Liver (tissue), 9 donors: Measurements from ENCODE around the gene SLC35D3. TPM values are rescaled to one million over a fixed set of nuclear protein-coding genes. Genes with fewer than 3 reads are reported as not detected.

Experiments used
- DNase-seq: peaks from one replicate; pipeline ENCODE4 v3.0.0-alpha.2; 2017; ENCODE audit warnings: low spot score
- H3K27ac ChIP-seq, 2 donors: one replicate each; pipeline ENCODE4 v1.7.0; 2013; ENCODE audit warnings: inconsistent platforms in 2 of 2, low read length in 2 of 2, control low read depth in 1 of 2, low read depth in 1 of 2, mild to moderate bottlenecking in 1 of 2
- H3K27me3 ChIP-seq, 4 donors: one replicate each; pipeline versions ENCODE4 v1.6.1 to v1.7.0; 2013; ENCODE audit warnings: low read length in 3 of 4, inconsistent platforms in 1 of 4, mild to moderate bottlenecking in 1 of 4, moderate library complexity in 1 of 4; ENCODE audit not compliant: control insufficient read depth in 4 of 4, insufficient read depth in 4 of 4
- H3K36me3 ChIP-seq, 4 donors: one replicate each; pipeline versions ENCODE4 v1.6.1 to v1.7.0; 2013; ENCODE audit warnings: low read length in 3 of 4, mild to moderate bottlenecking in 3 of 4, low read depth in 1 of 4, moderate library complexity in 1 of 4; ENCODE audit not compliant: control insufficient read depth in 4 of 4, insufficient read depth in 3 of 4
- H3K4me1 ChIP-seq, 4 donors: one replicate each; pipeline versions ENCODE4 v1.6.1 to v1.7.0; 2013; ENCODE audit warnings: low read length in 3 of 4, mild to moderate bottlenecking in 3 of 4, moderate library complexity in 1 of 4; ENCODE audit not compliant: control insufficient read depth in 4 of 4, insufficient read depth in 4 of 4
- H3K4me3 ChIP-seq, 3 donors: one replicate each; pipeline versions ENCODE4 v1.6.1 to v1.7.0; 2013; ENCODE audit warnings: low read length in 3 of 3, control low read depth in 1 of 3, low read depth in 1 of 3, mild to moderate bottlenecking in 1 of 3
- H3K9ac ChIP-seq, 2 donors: one replicate each; pipeline ENCODE4 v1.7.0; 2013; ENCODE audit warnings: low read length in 2 of 2, mild to moderate bottlenecking in 2 of 2, moderate library complexity in 2 of 2, control low read depth in 1 of 2, low read depth in 1 of 2
- H3K9me3 ChIP-seq, 4 donors: one replicate each; pipeline versions ENCODE4 v1.6.1 to v1.7.0; 2013; ENCODE audit warnings: low read length in 3 of 4; ENCODE audit not compliant: control insufficient read depth in 4 of 4
- EGR1 ChIP-seq, 2 donors: IDR thresholded peaks; 2 replicates each; pipeline ENCODE4 v1.6.1; 2016 to 2018; ENCODE audit warnings: antibody characterized with exemption in 2 of 2, low read depth in 2 of 2
- FOXA1 ChIP-seq: IDR thresholded peaks from 2 replicates; pipeline ENCODE4 v1.6.1; 2016; ENCODE audit warnings: antibody characterized with exemption
- FOXA2 ChIP-seq: IDR thresholded peaks from 2 replicates; pipeline ENCODE4 v1.6.1; 2016; ENCODE audit warnings: antibody characterized with exemption
- HNF4A ChIP-seq, 2 donors: conservative IDR thresholded peaks; 2 replicates each; pipeline ENCODE4 v1.6.1; 2016; ENCODE audit warnings: antibody characterized with exemption in 2 of 2, mild to moderate bottlenecking in 2 of 2
- HNF4G ChIP-seq: IDR thresholded peaks from 2 replicates; pipeline ENCODE4 v1.6.1; 2016; ENCODE audit warnings: antibody characterized with exemption
- MAX ChIP-seq: IDR thresholded peaks from 2 replicates; pipeline ENCODE4 v1.6.1; 2016; ENCODE audit warnings: antibody characterized with exemption
- NR2F2 ChIP-seq: IDR thresholded peaks from 2 replicates; pipeline ENCODE4 v1.6.1; 2016; ENCODE audit warnings: antibody characterized with exemption
- RAD21 ChIP-seq, 2 donors: IDR thresholded peaks; 2 replicates each; pipeline ENCODE4 v1.6.1; 2016; ENCODE audit warnings: antibody characterized with exemption in 2 of 2, mild to moderate bottlenecking in 2 of 2
- REST ChIP-seq: IDR thresholded peaks from 2 replicates; pipeline ENCODE4 v1.6.1; 2016; ENCODE audit warnings: antibody characterized with exemption, mild to moderate bottlenecking
- RXRA ChIP-seq, 2 donors: IDR thresholded peaks; 2 replicates each; pipeline ENCODE4 v1.6.1; 2017 to 2018; ENCODE audit warnings: antibody characterized with exemption in 2 of 2, mild to moderate bottlenecking in 1 of 2
- SP1 ChIP-seq: IDR thresholded peaks from 2 replicates; pipeline ENCODE4 v1.6.1; 2018; ENCODE audit warnings: antibody characterized with exemption, mild to moderate bottlenecking
- YY1 ChIP-seq: IDR thresholded peaks from 2 replicates; pipeline ENCODE4 v1.6.1; 2016; ENCODE audit warnings: antibody characterized with exemption, mild to moderate bottlenecking
- WGBS: extraction: QIAGEN DNeasy Blood & Tissue Kit; methylation state at CpG from one replicate; pipeline ENCODE4 v1.1.7; 2013; 5-methylcytosine and 5-hydroxymethylcytosine counted together
- polyA plus RNA-seq, 2 donors: library from polyadenylated mRNA; stranded (reverse) in 1 of 2; unstranded in 1 of 2; fragments of 200-250 nt in 1 of 2; fragments of >200 nt in 1 of 2; fragmentation: Nextera tagmentation in 1 of 2; extraction: Ambion mirVana in 1 of 2; gene quantifications; one replicate each; pipeline versions ENCODE4 v1.2.1 to v1.2.3, GENCODE V29; 2013 to 2015
- total RNA-seq, 2 donors: library from RNA; depleted of rRNA; stranded (reverse); fragments of >200 nt; gene quantifications; one replicate each; pipeline ENCODE4 v1.2.3, GENCODE V29; 2014
- TF ChIP-seq, protein P1 (sequence below): IDR thresholded peaks from 2 replicates; pipeline ENCODE4 v1.6.1; 2016; ENCODE audit warnings: antibody characterized with exemption
- TF ChIP-seq, protein P2 (sequence below): IDR thresholded peaks from 2 replicates; pipeline ENCODE4 v1.6.1; 2016; ENCODE audit warnings: antibody characterized with exemption
- TF ChIP-seq, protein P3 (sequence below): fragments of 150-350 bp; IDR thresholded peaks from 2 replicates; pipeline ENCODE4 v1.5.1; 2017; ENCODE audit warnings: improper control_type of control experiment, low read depth, low read length; ENCODE audit not compliant: missing input control
- donor health status: healthy.
- donor health status: healthy.
- donor health status: healthy.
- donor health status: healthy.
- donor health status: healthy.

SLC35D3 gene
- total and polyA plus RNA-seq, 4 donors, result 0.56 TPM; not detected in 3

DNA sequence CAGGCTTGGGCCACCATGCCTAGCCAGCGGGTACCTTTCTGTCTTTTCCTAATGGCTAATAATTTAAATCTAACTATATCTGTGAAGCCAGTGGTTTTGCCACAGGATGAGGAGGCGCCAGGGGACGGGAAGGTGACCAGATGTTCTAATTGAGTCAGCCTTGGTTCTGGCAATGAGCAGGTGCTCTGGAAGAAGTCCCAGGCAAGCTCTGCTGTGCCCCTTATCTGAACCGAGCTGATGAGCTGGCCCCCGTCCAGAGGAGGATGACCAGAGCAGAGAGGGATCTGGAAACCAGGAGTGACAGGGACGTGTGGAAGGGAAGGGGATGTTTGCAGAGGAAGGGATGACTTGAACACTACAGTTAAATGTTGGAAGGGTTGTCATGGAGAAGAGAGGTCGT lies 46.7 kb downstream of the SLC35D3 start:
- Histone ChIP-seq H3K27ac (no peak overlapping the region), H3K36me3 (no peaks in the 10 kb centered on the region), H3K4me1 (peaks cover 0 to 5% (median 0%) of the 10 kb centered on the region in 4 donors), H3K9me3 (no peaks in the 10 kb centered on the region), H3K9ac (no peak overlapping the region), H3K27me3 (peaks cover 0 to 12% (median 0%) of the 10 kb centered on the region in 4 donors), H3K4me3 (no peak overlapping the region)
- TF ChIP-seq NR2F2, result no peak
- no peak for TF ChIP-seq MAX
- TF ChIP-seq, protein P1, sequence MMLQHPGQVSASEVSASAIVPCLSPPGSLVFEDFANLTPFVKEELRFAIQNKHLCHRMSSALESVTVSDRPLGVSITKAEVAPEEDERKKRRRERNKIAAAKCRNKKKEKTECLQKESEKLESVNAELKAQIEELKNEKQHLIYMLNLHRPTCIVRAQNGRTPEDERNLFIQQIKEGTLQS, result no peak
- no peak for TF ChIP-seq FOXA1
- TF ChIP-seq RAD21 (IDR thresholded peaks at IDR 0.05), result no peak
- TF ChIP-seq, protein P2, sequence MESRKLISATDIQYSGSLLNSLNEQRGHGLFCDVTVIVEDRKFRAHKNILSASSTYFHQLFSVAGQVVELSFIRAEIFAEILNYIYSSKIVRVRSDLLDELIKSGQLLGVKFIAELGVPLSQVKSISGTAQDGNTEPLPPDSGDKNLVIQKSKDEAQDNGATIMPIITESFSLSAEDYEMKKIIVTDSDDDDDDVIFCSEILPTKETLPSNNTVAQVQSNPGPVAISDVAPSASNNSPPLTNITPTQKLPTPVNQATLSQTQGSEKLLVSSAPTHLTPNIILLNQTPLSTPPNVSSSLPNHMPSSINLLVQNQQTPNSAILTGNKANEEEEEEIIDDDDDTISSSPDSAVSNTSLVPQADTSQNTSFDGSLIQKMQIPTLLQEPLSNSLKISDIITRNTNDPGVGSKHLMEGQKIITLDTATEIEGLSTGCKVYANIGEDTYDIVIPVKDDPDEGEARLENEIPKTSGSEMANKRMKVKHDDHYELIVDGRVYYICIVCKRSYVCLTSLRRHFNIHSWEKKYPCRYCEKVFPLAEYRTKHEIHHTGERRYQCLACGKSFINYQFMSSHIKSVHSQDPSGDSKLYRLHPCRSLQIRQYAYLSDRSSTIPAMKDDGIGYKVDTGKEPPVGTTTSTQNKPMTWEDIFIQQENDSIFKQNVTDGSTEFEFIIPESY, result no peak
- TF ChIP-seq FOXA2, result no peak
- no peak for TF ChIP-seq HNF4G
- no peak for TF ChIP-seq YY1
- 62% methylated on average over 7 of the region's 7 CpGs for WGBS
- DNase-seq, result no peak

DNA sequence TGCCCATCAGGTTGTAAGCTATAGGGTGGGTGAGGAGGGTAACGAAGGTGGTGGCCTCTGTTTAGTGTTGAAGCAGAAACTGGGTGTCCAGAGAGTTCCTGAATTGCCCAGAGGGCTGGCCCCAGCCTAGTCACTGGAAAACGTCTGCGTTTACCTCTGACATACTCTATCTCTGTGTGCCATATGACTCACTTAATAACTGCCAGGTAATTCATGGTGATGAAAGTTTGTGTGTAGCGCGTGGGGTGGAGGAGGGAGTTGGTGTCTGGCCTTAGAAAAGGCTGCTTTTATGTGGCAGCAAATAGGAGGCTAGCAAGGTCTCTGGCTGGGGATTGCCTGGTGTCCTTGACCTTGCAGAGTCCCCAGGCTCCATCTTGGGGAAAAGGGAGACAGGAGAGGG lies 47.3 kb downstream of the SLC35D3 start:
- DNase-seq, result no peak
- H3K9ac ChIP-seq, result no peak overlapping the region
- no peak overlapping the region for H3K27ac ChIP-seq
- 75% methylated on average over 5 of the region's 5 CpGs for WGBS
- TF ChIP-seq FOXA2 (no peak), HNF4G (no peak), YY1 (no peak), RXRA (IDR thresholded peaks at IDR 0.05) (no peak), REST (no peak), FOXA1 (no peak), EGR1 (IDR thresholded peaks at IDR 0.05; ENCODE audit: low read depth in 2 of 2) (no peak), SP1 (no peak), HNF4A (conservative IDR thresholded peaks at IDR 0.05) (no peak)
- TF ChIP-seq, protein P3, sequence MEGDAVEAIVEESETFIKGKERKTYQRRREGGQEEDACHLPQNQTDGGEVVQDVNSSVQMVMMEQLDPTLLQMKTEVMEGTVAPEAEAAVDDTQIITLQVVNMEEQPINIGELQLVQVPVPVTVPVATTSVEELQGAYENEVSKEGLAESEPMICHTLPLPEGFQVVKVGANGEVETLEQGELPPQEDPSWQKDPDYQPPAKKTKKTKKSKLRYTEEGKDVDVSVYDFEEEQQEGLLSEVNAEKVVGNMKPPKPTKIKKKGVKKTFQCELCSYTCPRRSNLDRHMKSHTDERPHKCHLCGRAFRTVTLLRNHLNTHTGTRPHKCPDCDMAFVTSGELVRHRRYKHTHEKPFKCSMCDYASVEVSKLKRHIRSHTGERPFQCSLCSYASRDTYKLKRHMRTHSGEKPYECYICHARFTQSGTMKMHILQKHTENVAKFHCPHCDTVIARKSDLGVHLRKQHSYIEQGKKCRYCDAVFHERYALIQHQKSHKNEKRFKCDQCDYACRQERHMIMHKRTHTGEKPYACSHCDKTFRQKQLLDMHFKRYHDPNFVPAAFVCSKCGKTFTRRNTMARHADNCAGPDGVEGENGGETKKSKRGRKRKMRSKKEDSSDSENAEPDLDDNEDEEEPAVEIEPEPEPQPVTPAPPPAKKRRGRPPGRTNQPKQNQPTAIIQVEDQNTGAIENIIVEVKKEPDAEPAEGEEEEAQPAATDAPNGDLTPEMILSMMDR, result no peak
- peaks cover 0 to 5% (median 0%) of the 10 kb centered on the region in 4 donors for H3K4me1 ChIP-seq
- peaks cover 0 to 12% (median 0%) of the 10 kb centered on the region in 4 donors for H3K27me3 ChIP-seq
- H3K36me3 ChIP-seq, result no peaks in the 10 kb centered on the region
- no peak overlapping the region for H3K4me3 ChIP-seq
- H3K9me3 ChIP-seq, result no peaks in the 10 kb centered on the region
